ENCODE results near the gene CELSR2. TPM values are rescaled to one million over a fixed set of nuclear protein-coding genes. Genes with fewer than 3 reads are reported as not detected.

Gene CELSR2
- total RNA-seq, 3 donors from 2014 or later (not counting 1 experiment from before 2014, with no cell fraction given) = 7.1 to 9.7 (median 7.4) TPM

DNA sequence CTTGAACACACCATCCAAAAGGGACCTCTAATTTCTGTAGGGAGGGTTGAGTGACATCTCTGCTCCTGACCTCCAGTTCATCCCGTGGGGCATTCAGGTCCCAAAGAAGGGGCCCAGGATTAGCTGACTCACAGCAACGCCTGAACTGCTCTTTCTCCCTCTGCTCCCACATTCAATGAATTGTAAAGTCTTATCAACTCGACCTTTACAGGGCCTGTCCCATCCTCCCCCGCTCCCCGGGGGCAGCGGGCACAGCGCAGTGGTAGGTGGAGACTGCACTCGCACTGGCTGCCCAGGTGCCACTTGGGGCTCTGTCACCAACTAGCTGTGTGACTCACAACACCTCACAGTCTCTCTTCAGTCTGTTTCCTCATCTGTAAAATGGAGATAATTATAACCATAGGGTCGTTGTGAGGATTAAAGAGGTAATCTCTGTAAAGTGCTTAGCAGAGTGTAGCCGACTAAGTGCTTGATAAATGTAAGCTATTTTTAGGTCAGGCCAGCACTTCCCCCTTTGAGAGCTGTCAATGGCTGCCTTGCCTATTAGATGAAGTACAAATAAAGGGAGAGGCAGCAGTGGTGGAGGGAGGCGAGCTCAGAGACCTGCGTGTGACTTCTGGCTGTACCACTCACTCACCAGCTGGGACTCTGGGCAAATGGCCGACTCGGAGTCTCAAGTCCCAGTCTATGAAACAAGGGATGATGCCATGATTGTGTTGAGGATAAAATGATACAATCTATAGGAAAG lies 58.1 kb downstream of the CELSR2 start:
- Mint-ChIP-seq H3K4me1 (no peaks in the 10 kb centered on the region), H3K9me3 (no peaks in the 10 kb centered on the region), H3K4me3 (no peak overlapping the region), H3K36me3 (no peaks in the 10 kb centered on the region), H3K27ac (no peak overlapping the region), H3K27me3 (ENCODE audit: low read depth in 2 of 2) (no peaks in the 10 kb centered on the region)
- intact Hi-C loops (cut with micrococcal nuclease) = no loop called here
- Histone ChIP-seq H3K36me3 (ENCODE audit: control insufficient read depth, insufficient read depth, low read length) (no peaks in the 10 kb centered on the region), H3K4me1 (ENCODE audit: control insufficient read depth, insufficient read depth, low read length) (peaks cover 8% of the 10 kb centered on the region), H3K27me3 (ENCODE audit: control insufficient read depth, insufficient read depth, low read length) (no peaks in the 10 kb centered on the region), H3K27ac (ENCODE audit: low read length) (no peak overlapping the region), H3K4me3 (ENCODE audit: low read length) (no peak overlapping the region), H3K9me3 (ENCODE audit: control insufficient read depth, insufficient read depth, low read length) (no peaks in the 10 kb centered on the region)
- TF ChIP-seq, protein P1, sequence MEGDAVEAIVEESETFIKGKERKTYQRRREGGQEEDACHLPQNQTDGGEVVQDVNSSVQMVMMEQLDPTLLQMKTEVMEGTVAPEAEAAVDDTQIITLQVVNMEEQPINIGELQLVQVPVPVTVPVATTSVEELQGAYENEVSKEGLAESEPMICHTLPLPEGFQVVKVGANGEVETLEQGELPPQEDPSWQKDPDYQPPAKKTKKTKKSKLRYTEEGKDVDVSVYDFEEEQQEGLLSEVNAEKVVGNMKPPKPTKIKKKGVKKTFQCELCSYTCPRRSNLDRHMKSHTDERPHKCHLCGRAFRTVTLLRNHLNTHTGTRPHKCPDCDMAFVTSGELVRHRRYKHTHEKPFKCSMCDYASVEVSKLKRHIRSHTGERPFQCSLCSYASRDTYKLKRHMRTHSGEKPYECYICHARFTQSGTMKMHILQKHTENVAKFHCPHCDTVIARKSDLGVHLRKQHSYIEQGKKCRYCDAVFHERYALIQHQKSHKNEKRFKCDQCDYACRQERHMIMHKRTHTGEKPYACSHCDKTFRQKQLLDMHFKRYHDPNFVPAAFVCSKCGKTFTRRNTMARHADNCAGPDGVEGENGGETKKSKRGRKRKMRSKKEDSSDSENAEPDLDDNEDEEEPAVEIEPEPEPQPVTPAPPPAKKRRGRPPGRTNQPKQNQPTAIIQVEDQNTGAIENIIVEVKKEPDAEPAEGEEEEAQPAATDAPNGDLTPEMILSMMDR (IDR thresholded peaks at IDR 0.05) = no peak
- 57% methylated on average over 14 of the region's 14 CpGs for WGBS (ENCODE audit: insufficient coverage)
- DNase-seq (no peak), ATAC-seq (no peak)

DNA sequence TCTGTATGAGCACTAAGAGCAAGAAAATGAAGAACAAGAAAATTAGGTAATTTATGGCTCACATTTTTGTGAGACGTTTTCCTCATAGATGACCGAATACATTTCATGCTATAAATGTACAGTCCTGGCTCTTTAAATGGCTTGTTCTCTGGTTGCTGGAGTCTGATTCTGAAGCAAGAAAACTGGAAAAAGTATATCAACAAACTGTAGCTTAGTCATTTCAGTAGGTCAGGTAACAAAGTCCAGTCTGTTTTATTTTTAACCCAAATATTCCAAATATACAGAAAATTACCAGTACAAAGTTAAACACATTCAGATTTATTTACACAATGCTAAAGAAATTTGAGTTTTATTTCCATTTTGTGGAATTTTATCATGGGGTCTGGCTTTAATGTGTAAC lies 60.0 kb downstream of the CELSR2 start:
- Mint-ChIP-seq H3K9me3 (no peaks in the 10 kb centered on the region), H3K36me3 (no peaks in the 10 kb centered on the region), H3K27me3 (ENCODE audit: low read depth in 2 of 2) (no peaks in the 10 kb centered on the region), H3K27ac (no peak overlapping the region), H3K4me1 (no peaks in the 10 kb centered on the region), H3K4me3 (no peak overlapping the region)
- no peak for ATAC-seq
- H3K27me3 ChIP-seq (ENCODE audit: control insufficient read depth, insufficient read depth, low read length) = no peaks in the 10 kb centered on the region
- intact Hi-C loops (cut with micrococcal nuclease) = no loop called here
- no peak for DNase-seq
- H3K4me3 ChIP-seq (ENCODE audit: low read length) = no peak overlapping the region
- TF ChIP-seq, protein P1 (IDR thresholded peaks at IDR 0.05) = no peak
- no peak overlapping the region for H3K27ac ChIP-seq (ENCODE audit: low read length)
- H3K36me3 ChIP-seq (ENCODE audit: control insufficient read depth, insufficient read depth, low read length) = no peaks in the 10 kb centered on the region
- H3K9me3 ChIP-seq (ENCODE audit: control insufficient read depth, insufficient read depth, low read length) = no peaks in the 10 kb centered on the region
- peaks cover 8% of the 10 kb centered on the region for H3K4me1 ChIP-seq (ENCODE audit: control insufficient read depth, insufficient read depth, low read length)
- 76% methylated on average over 2 of the region's 2 CpGs for WGBS (ENCODE audit: insufficient coverage)

DNA sequence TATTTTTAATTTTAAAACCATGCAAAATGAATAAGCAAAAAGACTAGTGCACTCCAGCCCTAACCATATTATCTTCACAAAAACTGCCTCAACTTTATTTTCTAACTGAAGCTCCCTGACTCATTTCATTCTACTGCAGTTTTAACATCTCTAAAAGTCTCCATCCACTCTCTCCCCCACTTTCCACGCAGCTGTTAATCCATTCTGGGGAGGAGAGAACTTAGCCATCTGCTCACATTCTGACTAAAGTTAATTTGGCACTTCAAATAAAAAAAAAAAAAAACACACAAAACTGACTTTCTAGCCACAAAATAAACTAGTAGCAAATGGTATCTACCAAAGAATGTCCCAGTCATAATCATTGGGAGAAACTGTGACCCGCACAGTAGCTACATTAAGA lies 62.9 kb downstream of the CELSR2 start:
- H3K27ac ChIP-seq (ENCODE audit: low read length) = no peak overlapping the region
- H3K9me3 ChIP-seq (ENCODE audit: control insufficient read depth, insufficient read depth, low read length) = no peaks in the 10 kb centered on the region
- Mint-ChIP-seq H3K36me3 (no peaks in the 10 kb centered on the region), H3K27ac (no peak overlapping the region), H3K4me3 (no peak overlapping the region), H3K9me3 (no peaks in the 10 kb centered on the region), H3K4me1 (no peaks in the 10 kb centered on the region), H3K27me3 (ENCODE audit: low read depth in 2 of 2) (no peaks in the 10 kb centered on the region)
- peaks cover 1% of the 10 kb centered on the region for H3K4me1 ChIP-seq (ENCODE audit: control insufficient read depth, insufficient read depth, low read length)
- intact Hi-C loops (cut with micrococcal nuclease) = no loop called here
- H3K4me3 ChIP-seq (ENCODE audit: low read length) = no peak overlapping the region
- ATAC-seq = no peak
- no peaks in the 10 kb centered on the region for H3K36me3 ChIP-seq (ENCODE audit: control insufficient read depth, insufficient read depth, low read length)
- 91% methylated on average over 2 of the region's 2 CpGs for WGBS (ENCODE audit: insufficient coverage)
- DNase-seq = no peak
- no peaks in the 10 kb centered on the region for H3K27me3 ChIP-seq (ENCODE audit: control insufficient read depth, insufficient read depth, low read length)
- TF ChIP-seq, protein P1 (IDR thresholded peaks at IDR 0.05) = no peak

Measured in natural killer cell (primary cell).